Stimulated activated CD8-positive, alpha-beta memory T cell treated with anti-CD3 and anti-CD28 coated beads, Interleukin-7, amount 100 ng/mL, for 4 hours (primary cell): ENCODE measurements around the gene RINL.
"Not testable (repeated sequence)": the region's sequence is repeated elsewhere in the genome, so short reads cannot be mapped to it uniquely, and the experiment has no call there.

Experiments used
- DNase-seq, 2 donors: peaks; one replicate each; pipeline ENCODE4 v3.0.0-alpha.2; 2020; ENCODE audit warnings: low read depth in 2 of 2

RINL gene

DNA sequence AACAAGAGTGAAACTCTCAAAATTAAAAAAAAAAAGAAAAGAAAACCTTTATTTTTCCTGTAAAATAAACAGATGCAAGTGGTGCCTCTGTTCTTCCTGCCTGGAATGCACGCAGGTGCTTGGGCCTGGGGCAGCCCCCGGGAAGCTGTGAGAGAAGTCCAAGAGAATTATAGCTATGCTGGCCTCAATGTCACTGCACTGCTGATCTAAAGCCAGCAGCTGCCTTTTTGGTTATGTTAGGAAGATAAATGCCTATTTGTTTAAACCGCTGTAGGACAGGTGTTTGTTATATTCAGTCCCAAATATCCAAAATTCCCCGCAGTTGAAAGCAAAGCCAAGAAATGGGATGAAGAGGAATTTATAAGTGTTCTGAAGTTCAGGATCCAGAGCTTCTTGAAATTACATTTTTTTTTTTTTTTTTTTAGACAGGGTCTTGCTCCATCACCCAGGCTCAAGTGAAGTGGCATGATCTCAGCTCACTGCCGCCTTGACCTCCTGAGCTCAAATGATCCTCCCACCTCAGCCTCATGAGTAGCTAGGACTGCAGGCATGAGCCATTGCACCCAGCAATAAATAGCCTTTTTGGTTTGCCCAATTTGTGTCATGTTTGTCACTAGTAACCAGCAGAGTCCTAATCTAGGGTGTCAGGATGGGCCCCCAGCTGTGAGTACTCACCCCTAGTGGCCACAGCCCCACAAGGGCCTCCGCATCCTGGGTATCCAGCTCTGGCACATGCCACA lies 2.2 kb downstream of the RINL start:
- no peak for DNase-seq

- DNase-seq: not testable (repeated sequence)
Measured at GRCh38 chr19:38873400-38873799, 4.7 kb downstream of the RINL start.

DNA sequence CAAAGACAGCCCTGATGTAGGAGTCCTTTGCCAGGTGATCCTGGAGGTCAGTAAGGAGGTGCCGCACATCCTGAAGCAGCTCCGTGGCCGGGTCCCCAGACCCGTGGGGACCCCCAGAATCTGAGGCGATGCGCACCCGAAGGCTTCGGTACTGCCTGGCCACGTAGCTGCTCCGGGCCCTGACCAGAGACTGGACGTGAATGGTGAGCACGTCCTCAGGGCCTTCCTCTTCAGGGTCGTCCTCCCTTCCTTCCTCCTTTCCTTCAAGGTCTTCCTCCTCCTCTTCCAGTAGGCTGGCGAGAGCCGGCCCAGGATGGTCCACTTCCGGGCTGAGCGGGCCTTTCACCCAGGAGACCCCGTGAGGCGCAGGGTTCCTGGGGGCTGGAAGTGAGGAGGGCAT lies 7.5 kb downstream of the RINL start:
- DNase-seq: no peak

DNA sequence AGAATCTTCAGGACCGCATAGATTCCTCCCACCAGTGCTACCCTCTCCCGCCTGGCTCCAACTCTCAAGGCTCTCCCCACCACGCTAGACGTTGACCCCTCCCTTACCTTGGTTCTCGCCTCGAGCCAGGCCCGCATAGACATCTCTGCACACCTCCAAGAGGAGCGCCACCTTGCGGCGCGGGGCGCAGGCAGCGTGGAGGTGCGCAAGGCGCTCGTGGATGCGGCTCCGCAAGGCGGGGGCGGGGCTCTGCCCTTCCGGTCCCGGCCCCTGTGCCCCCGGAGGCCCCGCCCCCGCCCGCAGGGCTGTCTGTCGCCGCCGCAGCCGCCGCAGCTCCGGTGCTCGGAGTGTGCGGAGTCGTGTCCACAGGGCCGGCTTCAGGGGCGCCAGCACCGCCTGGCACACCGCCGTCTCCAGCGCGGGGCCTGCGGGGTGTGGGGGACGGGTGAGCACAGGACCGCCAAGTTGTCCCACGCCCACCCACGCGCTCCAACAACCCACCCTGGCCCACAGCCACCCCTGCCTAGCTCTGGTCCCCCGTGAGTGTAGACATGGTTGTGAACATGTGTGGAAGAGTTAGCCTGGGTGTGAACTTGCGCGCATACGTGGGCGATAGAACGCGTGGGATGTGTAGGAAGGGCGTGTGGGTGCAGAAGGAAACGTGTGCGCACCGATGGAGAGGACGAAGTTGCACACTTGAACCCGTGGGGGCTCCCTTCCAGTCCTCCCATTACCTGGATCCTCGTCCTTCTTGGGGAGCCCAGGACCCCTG lies 8.1 kb downstream of the RINL start:
- peak; percentile 84 to 92 for DNase-seq

DNA sequence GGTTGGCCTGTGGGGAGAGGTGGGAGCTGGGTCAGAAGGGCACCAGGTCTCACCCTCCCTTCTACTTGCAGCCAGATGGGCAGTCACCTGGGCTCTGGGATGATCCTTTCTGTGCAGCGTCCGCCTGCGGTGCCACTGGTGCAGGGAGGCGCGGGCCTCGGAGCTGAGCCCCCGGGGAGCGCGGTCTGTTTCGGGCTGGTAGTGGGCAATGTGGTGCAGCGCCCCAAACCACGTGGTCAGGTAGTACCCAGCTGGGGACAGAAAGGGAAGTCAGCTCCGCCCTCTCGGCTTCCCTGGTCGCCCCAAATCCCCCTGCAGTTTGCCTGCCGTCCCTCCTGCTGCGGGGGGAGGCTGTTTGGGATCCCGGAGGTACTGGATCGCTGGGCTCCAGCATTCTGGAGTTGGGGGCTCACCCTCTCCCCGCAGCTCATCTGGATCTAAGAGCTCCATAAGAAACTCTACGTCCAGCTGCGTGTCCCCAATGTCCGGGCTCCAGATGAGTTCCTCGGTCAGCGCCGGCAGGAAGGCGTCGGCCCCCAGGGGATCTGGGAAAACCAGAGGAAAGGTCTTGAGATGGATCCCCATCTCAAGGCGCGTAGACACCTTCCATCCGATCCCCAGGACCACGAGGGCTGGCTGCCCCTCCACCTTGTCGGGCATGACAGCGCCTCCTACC lies 8.8 kb downstream of the RINL start:
- peak in 1 of 2 donors; percentile 33 for DNase-seq

GRCh38 chr19:38868551-38868950 lies 9.5 kb downstream of the RINL start:
- DNase-seq: no peak

DNA sequence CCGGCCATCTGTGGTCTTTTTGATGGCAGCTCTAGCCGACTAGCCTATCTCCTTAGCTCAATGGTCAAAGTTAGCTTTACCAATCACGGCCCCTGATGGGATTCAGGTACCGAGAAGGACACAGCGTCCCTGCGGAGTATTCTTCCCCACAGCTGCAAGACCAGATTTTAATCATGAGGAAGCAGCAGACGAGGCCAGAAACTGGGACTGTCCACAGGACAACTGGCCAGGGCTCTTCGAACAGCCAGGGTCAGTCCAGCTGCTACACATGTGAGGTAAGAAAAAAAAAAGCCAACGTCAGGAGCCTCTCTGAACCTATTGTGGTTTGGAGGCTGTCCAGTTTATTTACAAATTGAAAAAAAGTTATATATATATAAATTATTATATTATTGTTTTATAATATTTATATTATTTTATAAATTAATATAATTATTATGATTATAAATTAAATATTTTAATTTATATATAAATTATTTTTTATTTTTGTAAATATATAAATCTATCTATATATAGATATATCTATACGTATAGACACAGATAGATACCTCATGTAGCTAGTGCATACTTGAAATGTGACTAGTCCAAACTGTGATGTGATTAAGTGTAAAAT lies 10.8 kb downstream of the RINL start:
- no peak for DNase-seq

GRCh38 chr19:38862321-38863059 lies 15.6 kb downstream of the RINL start:
- no peak for DNase-seq

GRCh38 chr19:38861368-38861767 lies 16.7 kb downstream of the RINL start:
- no peak for DNase-seq

DNA sequence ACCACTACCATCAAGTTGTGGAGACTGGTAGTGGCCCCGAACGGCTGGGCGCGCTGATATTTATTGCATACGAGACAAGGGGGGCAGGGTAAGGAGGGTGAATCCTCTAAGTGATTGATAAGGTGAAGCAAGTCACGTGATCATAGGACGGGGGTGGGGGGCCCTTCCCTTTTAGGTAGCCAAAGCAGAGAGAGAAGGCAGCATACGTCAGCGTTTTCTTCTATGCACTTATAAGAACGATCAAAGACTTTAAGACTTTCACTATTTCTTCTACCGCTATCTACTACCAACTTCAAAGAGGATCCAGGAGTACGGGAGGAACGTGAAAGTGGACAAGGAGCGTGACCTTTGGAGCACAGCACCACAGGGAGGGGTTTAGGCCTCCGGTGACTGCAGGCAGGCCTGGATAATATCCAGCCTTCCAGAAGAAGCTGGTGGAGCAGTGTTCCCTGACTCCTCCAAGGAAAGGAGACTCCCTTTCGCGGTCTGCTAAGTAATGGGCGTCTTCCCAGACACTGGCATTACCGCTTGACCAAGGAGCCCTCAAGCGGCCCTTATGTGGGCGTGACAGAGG lies 18.4 kb downstream of the RINL start:
- not testable (repeated sequence) for DNase-seq

GRCh38 chr19:38856813-38857212 lies 21.3 kb downstream of the RINL start:
- no peak for DNase-seq

- not testable (repeated sequence) for DNase-seq
Measured at GRCh38 chr19:38855751-38856150, 22.3 kb downstream of the RINL start.

- DNase-seq: not testable (repeated sequence)
Measured at GRCh38 chr19:38854961-38855360, 23.1 kb downstream of the RINL start.

DNA sequence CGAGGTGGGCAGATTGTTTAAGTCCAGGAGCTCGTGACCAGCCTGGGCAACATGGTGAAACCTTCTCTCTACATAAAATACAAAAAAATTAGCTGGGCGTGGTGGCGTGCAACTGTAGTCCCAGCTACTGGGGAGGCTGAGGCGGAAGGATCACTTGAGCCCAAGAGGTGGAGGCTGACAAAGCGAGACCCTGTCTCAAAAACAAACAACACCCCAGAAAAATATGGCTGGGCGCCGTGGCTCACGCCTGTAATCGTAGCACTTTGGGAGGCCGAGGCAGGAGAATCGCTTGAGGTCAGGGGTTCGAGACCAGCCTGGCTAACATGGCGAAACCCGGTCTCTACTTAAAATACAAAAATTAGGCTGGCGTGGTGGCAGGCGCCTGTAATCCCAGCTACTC lies 24.9 kb downstream of the RINL start:
- no peak for DNase-seq

GRCh38 chr19:38852231-38853044 lies 25.6 kb downstream of the RINL start:
- DNase-seq: peak; percentile 55 to 60

GRCh38 chr19:38851622-38852230 lies 26.3 kb downstream of the RINL start:
- DNase-seq: peak; percentile 83 to 89

- DNase-seq: no peak
Measured at GRCh38 chr19:38850976-38851621, 27.0 kb downstream of the RINL start.

GRCh38 chr19:38850436-38850975 lies 27.6 kb downstream of the RINL start:
- DNase-seq: peak; percentile 98 to 99

DNA sequence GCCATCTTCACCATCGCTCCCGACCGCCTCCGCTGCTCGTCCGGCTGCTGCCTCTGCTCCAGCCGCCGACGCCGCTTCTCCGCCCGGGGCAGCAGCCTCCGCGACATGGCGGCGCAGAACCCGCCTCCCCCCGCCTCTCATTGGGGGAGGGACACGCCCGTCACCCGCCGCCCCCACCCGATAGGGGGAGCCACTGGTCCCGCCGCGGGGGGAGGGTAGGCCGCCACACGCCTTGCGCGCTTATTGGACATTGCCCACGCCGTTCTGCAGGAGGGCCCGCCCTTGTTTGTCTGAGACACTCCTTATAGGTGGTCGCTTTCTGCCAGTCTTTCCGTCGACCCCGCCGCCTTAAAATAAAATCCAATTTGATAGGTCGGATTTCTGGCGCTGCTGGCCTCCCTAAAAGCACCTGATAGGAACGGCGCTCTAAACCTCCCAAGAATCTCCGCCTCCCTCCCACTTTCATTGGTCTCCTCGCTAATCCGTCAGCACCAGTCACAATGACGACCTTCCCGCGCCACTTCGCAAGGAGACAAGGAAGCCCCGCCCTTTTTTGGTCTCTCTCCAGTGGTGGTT lies 28.1 kb downstream of the RINL start, which contains the start of gene HNRNPL:
Gene HNRNPL, minus strand, starts transcription at position 127 of the 576 bp plus-strand sequence. Its CDS starts 20 bp downstream, at position 107.
- DNase-seq: peak; percentile 99
